HepG2 (cell line): ENCODE data around the gene NRBP1. TPM values are rescaled to one million over a fixed set of nuclear protein-coding genes. Genes with fewer than 3 reads are reported as not detected.
A peak's percentile ranks its signal among the peaks of the same experiment; 100 is the strongest.

Source experiments
- BHLHE40 ChIP-seq: IDR thresholded peaks from 2 replicates; pipeline ENCODE4 v1.6.1; 2011; ENCODE audit warnings: low read length, improper control_type of control experiment
- DNMT1 ChIP-seq: sonication (generic); formaldehyde crosslinking; IDR thresholded peaks from 2 replicates; pipeline ENCODE4 v1.5.1; 2020; ENCODE audit warnings: mild to moderate bottlenecking, missing genetic modification reagents
- ESRRA ChIP-seq: sonication (generic); formaldehyde crosslinking; IDR thresholded peaks from 2 replicates; pipeline ENCODE4 v1.5.1; 2020; ENCODE audit warnings: mild to moderate bottlenecking, low read depth, missing genetic modification reagents
- HOXA5 ChIP-seq: sonication (generic); formaldehyde crosslinking; IDR thresholded peaks from 2 replicates; pipeline ENCODE4 v1.4.0; 2020; ENCODE audit warnings: missing genetic modification reagents
- KAT2B ChIP-seq: fragments of 150-350 bp; IDR thresholded peaks from 2 replicates; pipeline ENCODE4 v1.6.1; 2014; ENCODE audit warnings: low read depth, low read length, borderline replicate concordance
- NPAS2 ChIP-seq: sonication (generic); formaldehyde crosslinking; IDR thresholded peaks from 2 replicates; pipeline ENCODE4 v1.8.0; 2022; ENCODE audit warnings: mild to moderate bottlenecking, missing genetic modification reagents, borderline replicate concordance
- PHF8 ChIP-seq: sonication (generic); formaldehyde crosslinking; IDR thresholded peaks from 2 replicates; pipeline ENCODE4 v1.5.0; 2020; ENCODE audit warnings: missing genetic modification reagents
- SP140L ChIP-seq: sonication (generic); formaldehyde crosslinking; IDR thresholded peaks from 2 replicates; pipeline ENCODE4 v1.4.0; 2020; ENCODE audit warnings: missing genetic modification reagents, borderline replicate concordance
- ZNF577 ChIP-seq: sonication (generic); formaldehyde crosslinking; IDR thresholded peaks from 2 replicates; pipeline ENCODE4 v1.4.0; 2020; ENCODE audit warnings: mild to moderate bottlenecking, low read depth, missing genetic modification reagents, borderline replicate concordance
- ZNF709 ChIP-seq: sonication (generic); formaldehyde crosslinking; IDR thresholded peaks from 2 replicates; pipeline ENCODE4 v1.5.0; 2020; ENCODE audit warnings: mild to moderate bottlenecking, missing genetic modification reagents
- ZNF777 ChIP-seq: sonication (generic); formaldehyde crosslinking; IDR thresholded peaks from 2 replicates; pipeline ENCODE4 v1.4.0; 2020; ENCODE audit warnings: missing genetic modification reagents
- ZNF816 ChIP-seq: sonication (generic); formaldehyde crosslinking; IDR thresholded peaks from 2 replicates; pipeline ENCODE4 v1.8.0; 2022; ENCODE audit warnings: missing genetic modification reagents, mild to moderate bottlenecking, borderline replicate concordance
- ZNF878 ChIP-seq: sonication (generic); formaldehyde crosslinking; IDR thresholded peaks from 2 replicates; pipeline ENCODE4 v1.8.1; 2023; ENCODE audit warnings: mild to moderate bottlenecking, missing genetic modification reagents, moderate library complexity
- polyA plus RNA-seq, 8 experiments: library from polyadenylated mRNA; depleted of rRNA in 3 of 8; stranded (reverse) in 7 of 8; unstranded in 1 of 8; fragments of >200 nt; fragmentation: Illumina TruSeq in 4 of 8; extraction: Trizol in 4 of 8; gene quantifications; 2 replicates each; pipeline versions ENCODE4 v1.2.1 to v1.2.3, GENCODE V29; 2011 to 2016; ENCODE audit warnings: low read depth in 4 of 8, missing spikeins in 1 of 8, mixed read lengths in 1 of 8; ENCODE audit not compliant: insufficient read depth in 1 of 8
- total RNA-seq, 5 experiments: library from RNA; depleted of rRNA; stranded (reverse); fragments of >200 nt; fragmentation: Illumina TruSeq; extraction: Trizol; gene quantifications; 2 replicates each; pipeline ENCODE4 v1.2.3, GENCODE V29; 2016; ENCODE audit warnings: low read depth in 1 of 5
- TF ChIP-seq, protein P1 (sequence below): sonication (generic); formaldehyde crosslinking; conservative IDR thresholded peaks from 2 replicates; pipeline ENCODE4 v1.4.0; 2020; ENCODE audit warnings: missing genetic modification reagents
- TF ChIP-seq, protein P2 (sequence below): sonication (generic); formaldehyde crosslinking; IDR thresholded peaks from 2 replicates; pipeline ENCODE4 v1.4.0; 2020; ENCODE audit warnings: mild to moderate bottlenecking, missing genetic modification reagents
- TF ChIP-seq, protein P3 (sequence below): IDR thresholded peaks from 2 replicates; pipeline ENCODE4 v1.4.0; 2020; ENCODE audit warnings: mild to moderate bottlenecking, missing genetic modification reagents
- TF ChIP-seq, protein P4 (sequence below): sonication (generic); formaldehyde crosslinking; IDR thresholded peaks from 2 replicates; pipeline ENCODE4 v1.5.0; 2020; ENCODE audit warnings: missing genetic modification reagents
- TF ChIP-seq, protein P5 (sequence below): sonication (generic); formaldehyde crosslinking; conservative IDR thresholded peaks from 2 replicates; pipeline ENCODE4 v1.4.0; 2020; ENCODE audit warnings: mild to moderate bottlenecking, missing genetic modification reagents, moderate library complexity

The NRBP1 gene
- total and polyA plus RNA-seq, 2 of the 13 experiments (the other 11 are each of a cell fraction or from before 2014, with no cell fraction given): 165 to 240 TPM

DNA sequence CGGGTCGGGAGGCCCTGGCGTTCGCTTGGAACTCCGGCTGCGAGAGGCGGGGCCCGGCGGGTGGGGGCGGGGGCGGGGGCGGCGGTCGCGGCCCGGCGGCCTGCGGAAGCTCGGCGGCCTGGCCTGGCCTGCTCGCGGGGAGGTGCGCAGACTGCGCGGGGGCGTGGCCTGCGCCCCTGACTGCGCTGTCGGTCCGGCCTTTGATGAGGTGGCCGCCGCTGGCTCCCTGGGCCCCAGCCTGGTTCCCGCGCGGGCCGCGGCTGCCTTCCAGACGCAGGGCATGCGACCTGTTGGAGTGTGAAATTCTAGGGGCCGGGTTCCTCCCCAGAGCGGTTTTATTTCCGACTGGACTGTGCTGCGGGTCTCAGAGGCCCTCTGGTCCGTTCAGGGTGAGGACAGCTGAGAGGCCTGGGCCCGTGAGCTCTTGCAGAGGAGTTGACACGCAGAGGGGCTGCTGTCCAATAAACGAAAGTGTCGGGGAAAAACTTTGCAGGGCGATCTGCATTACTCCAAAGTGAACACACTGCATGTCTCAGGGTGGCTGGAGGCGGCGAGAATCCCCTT is 629 bp downstream of the NRBP1 start (continued):
- peak; percentile 22; the same call in 1 of the 2 replicates for TF ChIP-seq ZNF777
- peak; percentile 45; the same call in 1 of the 2 replicates for TF ChIP-seq PHF8 (CRISPR knock-in tag)
- no peak for TF ChIP-seq ZNF816 (CRISPR knock-in tag)
- TF ChIP-seq, protein P1, sequence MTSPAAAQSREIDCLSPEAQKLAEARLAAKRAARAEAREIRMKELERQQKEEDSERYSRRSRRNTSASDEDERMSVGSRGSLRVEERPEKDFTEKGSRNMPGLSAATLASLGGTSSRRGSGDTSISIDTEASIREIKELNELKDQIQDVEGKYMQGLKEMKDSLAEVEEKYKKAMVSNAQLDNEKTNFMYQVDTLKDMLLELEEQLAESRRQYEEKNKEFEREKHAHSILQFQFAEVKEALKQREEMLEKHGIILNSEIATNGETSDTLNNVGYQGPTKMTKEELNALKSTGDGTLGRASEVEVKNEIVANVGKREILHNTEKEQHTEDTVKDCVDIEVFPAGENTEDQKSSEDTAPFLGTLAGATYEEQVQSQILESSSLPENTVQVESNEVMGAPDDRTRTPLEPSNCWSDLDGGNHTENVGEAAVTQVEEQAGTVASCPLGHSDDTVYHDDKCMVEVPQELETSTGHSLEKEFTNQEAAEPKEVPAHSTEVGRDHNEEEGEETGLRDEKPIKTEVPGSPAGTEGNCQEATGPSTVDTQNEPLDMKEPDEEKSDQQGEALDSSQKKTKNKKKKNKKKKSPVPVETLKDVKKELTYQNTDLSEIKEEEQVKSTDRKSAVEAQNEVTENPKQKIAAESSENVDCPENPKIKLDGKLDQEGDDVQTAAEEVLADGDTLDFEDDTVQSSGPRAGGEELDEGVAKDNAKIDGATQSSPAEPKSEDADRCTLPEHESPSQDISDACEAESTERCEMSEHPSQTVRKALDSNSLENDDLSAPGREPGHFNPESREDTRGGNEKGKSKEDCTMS (CRISPR knock-in tag): no peak
- TF ChIP-seq, protein P2, sequence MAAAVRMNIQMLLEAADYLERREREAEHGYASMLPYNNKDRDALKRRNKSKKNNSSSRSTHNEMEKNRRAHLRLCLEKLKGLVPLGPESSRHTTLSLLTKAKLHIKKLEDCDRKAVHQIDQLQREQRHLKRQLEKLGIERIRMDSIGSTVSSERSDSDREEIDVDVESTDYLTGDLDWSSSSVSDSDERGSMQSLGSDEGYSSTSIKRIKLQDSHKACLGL: peak; percentile 75; the same call in 1 of the 2 replicates
- TF ChIP-seq ZNF878 (CRISPR knock-in tag): no peak
- no peak; the same call in 1 of the 2 replicates for TF ChIP-seq BHLHE40
- no peak for TF ChIP-seq KAT2B
- TF ChIP-seq, protein P3, sequence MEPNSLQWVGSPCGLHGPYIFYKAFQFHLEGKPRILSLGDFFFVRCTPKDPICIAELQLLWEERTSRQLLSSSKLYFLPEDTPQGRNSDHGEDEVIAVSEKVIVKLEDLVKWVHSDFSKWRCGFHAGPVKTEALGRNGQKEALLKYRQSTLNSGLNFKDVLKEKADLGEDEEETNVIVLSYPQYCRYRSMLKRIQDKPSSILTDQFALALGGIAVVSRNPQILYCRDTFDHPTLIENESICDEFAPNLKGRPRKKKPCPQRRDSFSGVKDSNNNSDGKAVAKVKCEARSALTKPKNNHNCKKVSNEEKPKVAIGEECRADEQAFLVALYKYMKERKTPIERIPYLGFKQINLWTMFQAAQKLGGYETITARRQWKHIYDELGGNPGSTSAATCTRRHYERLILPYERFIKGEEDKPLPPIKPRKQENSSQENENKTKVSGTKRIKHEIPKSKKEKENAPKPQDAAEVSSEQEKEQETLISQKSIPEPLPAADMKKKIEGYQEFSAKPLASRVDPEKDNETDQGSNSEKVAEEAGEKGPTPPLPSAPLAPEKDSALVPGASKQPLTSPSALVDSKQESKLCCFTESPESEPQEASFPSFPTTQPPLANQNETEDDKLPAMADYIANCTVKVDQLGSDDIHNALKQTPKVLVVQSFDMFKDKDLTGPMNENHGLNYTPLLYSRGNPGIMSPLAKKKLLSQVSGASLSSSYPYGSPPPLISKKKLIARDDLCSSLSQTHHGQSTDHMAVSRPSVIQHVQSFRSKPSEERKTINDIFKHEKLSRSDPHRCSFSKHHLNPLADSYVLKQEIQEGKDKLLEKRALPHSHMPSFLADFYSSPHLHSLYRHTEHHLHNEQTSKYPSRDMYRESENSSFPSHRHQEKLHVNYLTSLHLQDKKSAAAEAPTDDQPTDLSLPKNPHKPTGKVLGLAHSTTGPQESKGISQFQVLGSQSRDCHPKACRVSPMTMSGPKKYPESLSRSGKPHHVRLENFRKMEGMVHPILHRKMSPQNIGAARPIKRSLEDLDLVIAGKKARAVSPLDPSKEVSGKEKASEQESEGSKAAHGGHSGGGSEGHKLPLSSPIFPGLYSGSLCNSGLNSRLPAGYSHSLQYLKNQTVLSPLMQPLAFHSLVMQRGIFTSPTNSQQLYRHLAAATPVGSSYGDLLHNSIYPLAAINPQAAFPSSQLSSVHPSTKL (CRISPR knock-in tag): no peak; the same call in 1 of the 2 replicates
- TF ChIP-seq HOXA5 (CRISPR knock-in tag): no peak; the same call in 1 of the 2 replicates
- 0 out of 2 replicates have a peak, but pooled peaks have one; percentile 27 for TF ChIP-seq SP140L
- TF ChIP-seq, protein P4, sequence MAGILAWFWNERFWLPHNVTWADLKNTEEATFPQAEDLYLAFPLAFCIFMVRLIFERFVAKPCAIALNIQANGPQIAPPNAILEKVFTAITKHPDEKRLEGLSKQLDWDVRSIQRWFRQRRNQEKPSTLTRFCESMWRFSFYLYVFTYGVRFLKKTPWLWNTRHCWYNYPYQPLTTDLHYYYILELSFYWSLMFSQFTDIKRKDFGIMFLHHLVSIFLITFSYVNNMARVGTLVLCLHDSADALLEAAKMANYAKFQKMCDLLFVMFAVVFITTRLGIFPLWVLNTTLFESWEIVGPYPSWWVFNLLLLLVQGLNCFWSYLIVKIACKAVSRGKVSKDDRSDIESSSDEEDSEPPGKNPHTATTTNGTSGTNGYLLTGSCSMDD (CRISPR knock-in tag): no peak
- TF ChIP-seq DNMT1: no peak
- TF ChIP-seq NPAS2 (CRISPR knock-in tag): no peak
- TF ChIP-seq ZNF577 (CRISPR knock-in tag): 0 out of 2 replicates have a peak, but pooled peaks have one; percentile 64
- TF ChIP-seq ZNF709 (CRISPR knock-in tag): no peak
- 0 out of 2 replicates have a peak, but pooled peaks have one; percentile 8 for TF ChIP-seq ESRRA (CRISPR knock-in tag)
- TF ChIP-seq, protein P5, sequence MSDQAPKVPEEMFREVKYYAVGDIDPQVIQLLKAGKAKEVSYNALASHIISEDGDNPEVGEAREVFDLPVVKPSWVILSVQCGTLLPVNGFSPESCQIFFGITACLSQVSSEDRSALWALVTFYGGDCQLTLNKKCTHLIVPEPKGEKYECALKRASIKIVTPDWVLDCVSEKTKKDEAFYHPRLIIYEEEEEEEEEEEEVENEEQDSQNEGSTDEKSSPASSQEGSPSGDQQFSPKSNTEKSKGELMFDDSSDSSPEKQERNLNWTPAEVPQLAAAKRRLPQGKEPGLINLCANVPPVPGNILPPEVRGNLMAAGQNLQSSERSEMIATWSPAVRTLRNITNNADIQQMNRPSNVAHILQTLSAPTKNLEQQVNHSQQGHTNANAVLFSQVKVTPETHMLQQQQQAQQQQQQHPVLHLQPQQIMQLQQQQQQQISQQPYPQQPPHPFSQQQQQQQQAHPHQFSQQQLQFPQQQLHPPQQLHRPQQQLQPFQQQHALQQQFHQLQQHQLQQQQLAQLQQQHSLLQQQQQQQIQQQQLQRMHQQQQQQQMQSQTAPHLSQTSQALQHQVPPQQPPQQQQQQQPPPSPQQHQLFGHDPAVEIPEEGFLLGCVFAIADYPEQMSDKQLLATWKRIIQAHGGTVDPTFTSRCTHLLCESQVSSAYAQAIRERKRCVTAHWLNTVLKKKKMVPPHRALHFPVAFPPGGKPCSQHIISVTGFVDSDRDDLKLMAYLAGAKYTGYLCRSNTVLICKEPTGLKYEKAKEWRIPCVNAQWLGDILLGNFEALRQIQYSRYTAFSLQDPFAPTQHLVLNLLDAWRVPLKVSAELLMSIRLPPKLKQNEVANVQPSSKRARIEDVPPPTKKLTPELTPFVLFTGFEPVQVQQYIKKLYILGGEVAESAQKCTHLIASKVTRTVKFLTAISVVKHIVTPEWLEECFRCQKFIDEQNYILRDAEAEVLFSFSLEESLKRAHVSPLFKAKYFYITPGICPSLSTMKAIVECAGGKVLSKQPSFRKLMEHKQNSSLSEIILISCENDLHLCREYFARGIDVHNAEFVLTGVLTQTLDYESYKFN (CRISPR knock-in tag): peak; percentile 64
